ENCODE results near the gene GNA14.

- no peak for TF ChIP-seq POLR2A (IDR thresholded peaks at IDR 0.05)
- no peak for TF ChIP-seq CTCF (IDR thresholded peaks at IDR 0.05)
Measured at GRCh38 chr9:77640741-77641580, 7.2 kb downstream of the GNA14 start.

Data from lower leg skin (tissue), 3 donors.